ENCODE results near the gene DOCK8.

DNA sequence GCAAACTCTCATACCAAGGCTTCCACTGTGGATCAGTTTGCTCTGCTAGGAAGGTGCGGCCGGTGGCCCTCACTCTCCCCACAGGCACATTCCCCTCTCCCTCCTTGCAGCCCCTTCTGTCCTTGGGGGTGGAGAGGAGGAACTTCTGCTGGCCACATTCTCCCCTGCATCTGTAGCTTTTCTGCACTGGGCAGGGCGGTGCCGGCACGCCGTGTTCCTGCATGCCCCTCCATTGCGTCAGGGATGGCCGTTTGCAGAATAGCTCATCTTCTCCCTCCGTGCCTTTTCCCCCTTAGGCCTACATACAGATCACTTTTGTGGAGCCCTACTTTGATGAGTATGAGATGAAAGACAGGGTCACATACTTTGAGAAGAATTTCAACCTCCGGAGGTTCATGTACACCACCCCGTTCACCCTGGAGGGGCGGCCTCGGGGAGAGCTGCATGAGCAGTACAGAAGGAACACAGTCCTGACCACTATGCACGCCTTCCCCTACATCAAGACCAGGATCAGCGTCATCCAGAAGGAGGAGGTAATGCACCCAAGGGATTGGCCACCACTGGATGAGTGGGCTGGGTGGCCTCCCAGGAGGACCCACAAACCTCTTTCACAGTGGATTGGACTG, 231.5 kb downstream of the DOCK8 start:
- TF ChIP-seq EZH2 (IDR thresholded peaks at IDR 0.05; ENCODE audit: borderline replicate concordance, control insufficient read depth, low read depth, low read length) (no peak), CTCF (IDR thresholded peaks at IDR 0.05 in 2 of 3, conservative IDR thresholded peaks at IDR 0.05 in 1 of 3; ENCODE audit: control insufficient read depth in 2 of 3, extremely low read depth in 1 of 3, insufficient read depth in 1 of 3, low read depth in 3 of 3, low read length in 3 of 3) (no peak), ATF7 (IDR thresholded peaks at IDR 0.05; ENCODE audit: low read depth) (no peak)

Measured in GM12878 (cell line).